HG03066 (cell line): ENCODE results near the gene PRDX2.
"Not testable (repeated sequence)": the region's sequence is repeated elsewhere in the genome, so short reads cannot be mapped to it uniquely, and the experiment has no call there.

ENCODE experiments used
- ATAC-seq: cut with Tn5 transposase; IDR thresholded peaks from one replicate; pipeline ENCODE4 v1.9.1; 2021; ENCODE audit warnings: low read depth; ENCODE audit not compliant: unreplicated experiment

PRDX2 gene

GRCh38 chr19:12828494-12828893 lies 26.9 kb upstream of the PRDX2 start:
- no peak for ATAC-seq

- ATAC-seq: no peak
These were observed 23.9 kb upstream of the PRDX2 start for GRCh38 chr19:12825254-12826131.

- no peak for ATAC-seq
These were observed 20.2 kb upstream of the PRDX2 start for GRCh38 chr19:12821761-12822160.

GRCh38 chr19:12817810-12818209 lies 16.2 kb upstream of the PRDX2 start:
- ATAC-seq: not testable (repeated sequence)

- ATAC-seq: not testable (repeated sequence)
These were observed 15.6 kb upstream of the PRDX2 start for GRCh38 chr19:12817188-12817587.

GRCh38 chr19:12815088-12815487 lies 13.5 kb upstream of the PRDX2 start:
- no peak for ATAC-seq

- peak; percentile 67 for ATAC-seq
These were observed 4.9 kb upstream of the PRDX2 start, which contains the start of gene RNASEH2A for GRCh38 chr19:12806242-12807081. Gene RNASEH2A, plus strand, starts transcription at chr19:12806584. Its CDS starts 90 bp downstream, at chr19:12806674.

GRCh38 chr19:12804051-12804450 lies 2.5 kb upstream of the PRDX2 start:
- no peak for ATAC-seq

- no peak for ATAC-seq
These were observed 887 bp upstream of the PRDX2 start for GRCh38 chr19:12802267-12803106.

GRCh38 chr19:12800923-12801465 lies 606 bp downstream of the PRDX2 start:
- ATAC-seq: no peak

GRCh38 chr19:12800466-12800770 lies 1.2 kb downstream of the PRDX2 start:
- no peak for ATAC-seq

GRCh38 chr19:12799742-12800465 lies 1.7 kb downstream of the PRDX2 start:
- no peak for ATAC-seq

- ATAC-seq: not testable (repeated sequence)
These were observed 4.0 kb downstream of the PRDX2 start for GRCh38 chr19:12797607-12798006.

GRCh38 chr19:12797141-12797587 lies 4.4 kb downstream of the PRDX2 start:
- no peak for ATAC-seq

- no peak for ATAC-seq
These were observed 5.2 kb downstream of the PRDX2 start for GRCh38 chr19:12796146-12797071.

- no peak for ATAC-seq
These were observed 6.6 kb downstream of the PRDX2 start for GRCh38 chr19:12794971-12795381.

- no peak for ATAC-seq
These were observed 7.2 kb downstream of the PRDX2 start for GRCh38 chr19:12794196-12794941.
